IPS-20b (cell line): Measurements from ENCODE around the gene ATXN1.

Experiments used
- H3K27ac ChIP-seq: one replicate; pipeline ENCODE4 v1.5.1; 2013; ENCODE audit warnings: low read length
- H3K27me3 ChIP-seq: 2 replicates; pipeline ENCODE4 v1.6.1; 2013; ENCODE audit warnings: mild to moderate bottlenecking, low read length, inconsistent platforms; ENCODE audit not compliant: insufficient read depth
- H3K36me3 ChIP-seq: 2 replicates; pipeline ENCODE4 v1.6.1; 2013; ENCODE audit warnings: low read depth, mild to moderate bottlenecking, inconsistent platforms, low read length, moderate library complexity; ENCODE audit not compliant: insufficient read depth
- H3K4me1 ChIP-seq: 2 replicates; pipeline ENCODE4 v1.6.1; 2013; ENCODE audit warnings: mild to moderate bottlenecking, control low read depth, inconsistent platforms, low read length, moderate library complexity; ENCODE audit not compliant: insufficient read depth
- H3K4me3 ChIP-seq: 2 replicates; pipeline ENCODE4 v1.5.1; 2013; ENCODE audit warnings: mild to moderate bottlenecking, low read length, inconsistent platforms
- H3K9ac ChIP-seq: 2 replicates; pipeline ENCODE4 v1.6.1; 2013; ENCODE audit warnings: low read depth, mild to moderate bottlenecking, inconsistent platforms, low read length, moderate library complexity
- H3K9me3 ChIP-seq: 2 replicates; pipeline ENCODE4 v1.6.1; 2013; ENCODE audit warnings: mild to moderate bottlenecking, low read depth, low read length, inconsistent platforms; ENCODE audit not compliant: insufficient read depth

ATXN1 gene

GRCh38 chr6:16404456-16404855, 356.8 kb downstream of the ATXN1 start:
- no peaks in the 10 kb centered on the region for H3K4me1 ChIP-seq
- H3K36me3 ChIP-seq: no peaks in the 10 kb centered on the region
- H3K27me3 ChIP-seq: no peaks in the 10 kb centered on the region
- H3K27ac ChIP-seq: no peak overlapping the region
- no peak overlapping the region for H3K4me3 ChIP-seq
- no peaks in the 10 kb centered on the region for H3K9me3 ChIP-seq
- no peak overlapping the region for H3K9ac ChIP-seq

- Histone ChIP-seq H3K4me3 (no peak overlapping the region), H3K4me1 (no peaks in the 10 kb centered on the region), H3K27me3 (no peaks in the 10 kb centered on the region), H3K9me3 (no peaks in the 10 kb centered on the region), H3K27ac (no peak overlapping the region), H3K36me3 (no peaks in the 10 kb centered on the region), H3K9ac (no peak overlapping the region)
Measured at GRCh38 chr6:16403831-16404230, 357.4 kb downstream of the ATXN1 start.

GRCh38 chr6:16402581-16402900, 358.7 kb downstream of the ATXN1 start:
- Histone ChIP-seq H3K4me1 (no peaks in the 10 kb centered on the region), H3K4me3 (no peak overlapping the region), H3K36me3 (no peaks in the 10 kb centered on the region), H3K9ac (no peak overlapping the region), H3K9me3 (no peaks in the 10 kb centered on the region), H3K27me3 (no peaks in the 10 kb centered on the region), H3K27ac (no peak overlapping the region)

- H3K9me3 ChIP-seq: no peaks in the 10 kb centered on the region
- H3K27ac ChIP-seq: no peak overlapping the region
- no peaks in the 10 kb centered on the region for H3K27me3 ChIP-seq
- H3K4me3 ChIP-seq: no peak overlapping the region
- no peaks in the 10 kb centered on the region for H3K36me3 ChIP-seq
- H3K9ac ChIP-seq: no peak overlapping the region
- H3K4me1 ChIP-seq: no peaks in the 10 kb centered on the region
Measured at GRCh38 chr6:16400248-16400760, 361.0 kb downstream of the ATXN1 start.

- no peaks in the 10 kb centered on the region for H3K27me3 ChIP-seq
- no peak overlapping the region for H3K27ac ChIP-seq
- H3K4me3 ChIP-seq: no peak overlapping the region
- no peaks in the 10 kb centered on the region for H3K36me3 ChIP-seq
- no peaks in the 10 kb centered on the region for H3K9me3 ChIP-seq
- no peak overlapping the region for H3K9ac ChIP-seq
- H3K4me1 ChIP-seq: no peaks in the 10 kb centered on the region
Measured at GRCh38 chr6:16399695-16400094, 361.6 kb downstream of the ATXN1 start.

- H3K27me3 ChIP-seq: no peaks in the 10 kb centered on the region
- H3K9me3 ChIP-seq: no peaks in the 10 kb centered on the region
- no peaks in the 10 kb centered on the region for H3K4me1 ChIP-seq
- no peaks in the 10 kb centered on the region for H3K36me3 ChIP-seq
- H3K27ac ChIP-seq: no peak overlapping the region
- H3K4me3 ChIP-seq: no peak overlapping the region
- H3K9ac ChIP-seq: no peak overlapping the region
Measured at GRCh38 chr6:16399158-16399557, 362.1 kb downstream of the ATXN1 start.

- no peaks in the 10 kb centered on the region for H3K9me3 ChIP-seq
- H3K9ac ChIP-seq: no peak overlapping the region
- no peaks in the 10 kb centered on the region for H3K27me3 ChIP-seq
- no peaks in the 10 kb centered on the region for H3K36me3 ChIP-seq
- H3K4me3 ChIP-seq: no peak overlapping the region
- H3K27ac ChIP-seq: no peak overlapping the region
- H3K4me1 ChIP-seq: no peaks in the 10 kb centered on the region
Measured at GRCh38 chr6:16398587-16398986, 362.7 kb downstream of the ATXN1 start.

- H3K27me3 ChIP-seq: no peaks in the 10 kb centered on the region
- no peak overlapping the region for H3K4me3 ChIP-seq
- H3K9ac ChIP-seq: no peak overlapping the region
- H3K36me3 ChIP-seq: no peaks in the 10 kb centered on the region
- no peaks in the 10 kb centered on the region for H3K4me1 ChIP-seq
- no peaks in the 10 kb centered on the region for H3K9me3 ChIP-seq
- H3K27ac ChIP-seq: no peak overlapping the region
Measured at GRCh38 chr6:16397623-16398022, 363.6 kb downstream of the ATXN1 start.

GRCh38 chr6:16396497-16397319, 364.6 kb downstream of the ATXN1 start:
- Histone ChIP-seq H3K27ac (no peak overlapping the region), H3K4me1 (no peaks in the 10 kb centered on the region), H3K9ac (no peak overlapping the region), H3K27me3 (no peaks in the 10 kb centered on the region), H3K4me3 (no peak overlapping the region), H3K9me3 (no peaks in the 10 kb centered on the region), H3K36me3 (no peaks in the 10 kb centered on the region)

GRCh38 chr6:16394632-16395031, 366.6 kb downstream of the ATXN1 start:
- Histone ChIP-seq H3K36me3 (no peaks in the 10 kb centered on the region), H3K4me3 (no peak overlapping the region), H3K9me3 (no peaks in the 10 kb centered on the region), H3K27me3 (no peaks in the 10 kb centered on the region), H3K4me1 (no peaks in the 10 kb centered on the region), H3K9ac (no peak overlapping the region), H3K27ac (no peak overlapping the region)

GRCh38 chr6:16393326-16393725, 367.9 kb downstream of the ATXN1 start:
- Histone ChIP-seq H3K36me3 (no peaks in the 10 kb centered on the region), H3K4me3 (no peak overlapping the region), H3K27ac (no peak overlapping the region), H3K9me3 (no peaks in the 10 kb centered on the region), H3K9ac (no peak overlapping the region), H3K27me3 (no peaks in the 10 kb centered on the region), H3K4me1 (no peaks in the 10 kb centered on the region)

GRCh38 chr6:16392010-16392409, 369.2 kb downstream of the ATXN1 start:
- Histone ChIP-seq H3K9ac (no peak overlapping the region), H3K27ac (no peak overlapping the region)

More at GRCh38 chr6:16392010-16392409, 369.2 kb downstream of the ATXN1 start:
- no peaks in the 10 kb centered on the region for H3K4me1 ChIP-seq
- no peak overlapping the region for H3K4me3 ChIP-seq
- H3K36me3 ChIP-seq: no peaks in the 10 kb centered on the region
- H3K9me3 ChIP-seq: no peaks in the 10 kb centered on the region
- no peaks in the 10 kb centered on the region for H3K27me3 ChIP-seq
